OCI-LY1 (cell line): ENCODE measurements around the gene RALGPS2.

Experiments
- H2AFZ ChIP-seq: fragments of 200-600 bp; sonication (generic), shearing (Covaris generic); 2 replicates; pipeline ENCODE4 v1.6.0; 2014; ENCODE audit warnings: antibody characterized with exemption, mild to moderate bottlenecking, low read length
- H3F3A ChIP-seq: fragments of 200-600 bp; sonication (generic), shearing (Covaris generic); 2 replicates; pipeline ENCODE4 v1.6.0; 2014; ENCODE audit warnings: mild to moderate bottlenecking, antibody characterized with exemption, low read length, moderate library complexity; ENCODE audit not compliant: insufficient read depth
- H3K27ac ChIP-seq: fragments of 200-600 bp; sonication (generic); 2 replicates; pipeline ENCODE4 v1.5.1; 2014; ENCODE audit warnings: low read length, mixed run types, mild to moderate bottlenecking, low read depth; ENCODE audit not compliant: poor library complexity, severe bottlenecking
- H3K27me3 ChIP-seq: fragments of 200-600 bp; sonication (generic); 2 replicates; pipeline ENCODE4 v1.6.0; 2014; ENCODE audit warnings: antibody characterized with exemption, mild to moderate bottlenecking, low read length, moderate library complexity; ENCODE audit not compliant: insufficient read depth
- H3K36me3 ChIP-seq: fragments of 200-600 bp; sonication (generic); 2 replicates; pipeline ENCODE4 v1.6.1; 2014; ENCODE audit warnings: mild to moderate bottlenecking, antibody characterized with exemption, low read length, moderate library complexity, mixed read lengths; ENCODE audit not compliant: insufficient read depth
- H3K4me1 ChIP-seq: fragments of 200-600 bp; sonication (generic); 2 replicates; pipeline ENCODE4 v1.5.1; 2014; ENCODE audit warnings: mild to moderate bottlenecking, low read length, moderate library complexity; ENCODE audit not compliant: insufficient read depth, severe bottlenecking
- H3K4me2 ChIP-seq: fragments of 200-600 bp; sonication (generic), shearing (Covaris generic); 2 replicates; pipeline ENCODE4 v1.6.1; 2014; ENCODE audit warnings: low read length
- H3K4me3 ChIP-seq: fragments of 200-600 bp; sonication (generic); 2 replicates; pipeline ENCODE4 v1.5.1; 2014; ENCODE audit warnings: low read length, low read depth, mild to moderate bottlenecking, mixed read lengths; ENCODE audit not compliant: poor library complexity, severe bottlenecking
- H3K79me2 ChIP-seq: fragments of 200-600 bp; shearing (Covaris generic); 2 replicates; pipeline ENCODE4 v1.6.1; 2016; ENCODE audit warnings: mixed run types, low read length, mixed read lengths; ENCODE audit not compliant: insufficient read depth
- H3K9ac ChIP-seq: fragments of 200-600 bp; sonication (generic), shearing (Covaris generic); 2 replicates; pipeline ENCODE4 v1.6.1; 2014; ENCODE audit warnings: mild to moderate bottlenecking, low read length, mixed read lengths
- H3K9me2 ChIP-seq: fragments of 200-600 bp; sonication (generic), shearing (Covaris generic); 2 replicates; pipeline ENCODE4 v1.6.1; 2014; ENCODE audit warnings: low read depth, mild to moderate bottlenecking, low read length, mixed read lengths
- H3K9me3 ChIP-seq: fragments of 200-600 bp; shearing (Covaris generic); 2 replicates; pipeline ENCODE4 v1.6.1; 2014; ENCODE audit warnings: low read length, mixed read lengths
- H4K20me1 ChIP-seq: fragments of 200-600 bp; sonication (generic), shearing (Covaris generic); 2 replicates; pipeline ENCODE4 v1.6.0; 2016; ENCODE audit warnings: mild to moderate bottlenecking, low read length; ENCODE audit not compliant: insufficient read depth
- EZH2 ChIP-seq: fragments of 200-600 bp; sonication (generic), shearing (Covaris generic); IDR thresholded peaks from 2 replicates; pipeline ENCODE4 v1.8.0; 2017; ENCODE audit warnings: borderline replicate concordance, mixed run types, mild to moderate bottlenecking, antibody characterized with exemption, low read length, moderate library complexity, mixed read lengths
- TF ChIP-seq, protein P1 (sequence below): fragments of 200-600 bp; sonication (generic), shearing (Covaris generic); IDR thresholded peaks from 2 replicates; pipeline ENCODE4 v1.5.1; 2017; ENCODE audit warnings: mild to moderate bottlenecking, antibody characterized with exemption, low read length, moderate library complexity, mixed read lengths

The RALGPS2 gene

DNA sequence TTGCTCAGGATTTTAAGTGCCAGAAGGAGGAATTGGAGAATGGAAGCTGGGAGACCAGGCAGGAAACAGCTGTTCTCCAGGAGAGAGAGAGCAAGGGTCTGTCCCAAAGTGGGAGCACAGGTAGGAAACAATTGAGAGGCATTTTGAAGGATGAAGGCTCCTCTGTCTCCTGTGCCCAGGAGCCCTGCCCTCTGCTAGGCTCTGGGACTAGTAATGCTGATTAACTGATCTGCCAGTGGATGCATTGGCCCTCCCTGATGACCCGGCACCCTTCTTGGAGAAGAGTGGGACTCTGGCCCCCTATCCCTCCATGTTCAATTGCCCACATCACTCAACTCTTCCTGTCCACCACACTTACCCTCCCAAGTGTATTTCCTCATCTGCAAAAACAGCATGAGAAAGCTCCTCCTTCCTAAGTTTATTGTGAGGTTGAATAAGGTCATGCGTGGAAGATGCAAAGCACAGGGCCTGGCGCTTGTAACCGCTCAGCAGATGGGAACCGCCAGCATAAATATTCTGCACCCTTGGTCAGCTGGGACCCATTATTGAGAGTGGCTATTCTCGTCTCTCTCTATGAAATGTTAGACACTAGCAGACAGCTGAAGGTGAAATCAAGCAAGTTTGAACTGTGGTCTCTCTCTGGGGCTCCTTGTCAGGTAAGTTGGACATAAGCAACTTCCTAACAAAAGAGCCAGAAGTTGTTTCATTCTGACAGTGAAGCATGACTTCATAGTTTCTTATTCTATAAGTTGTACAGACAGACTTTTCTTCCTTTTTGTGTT lies 208.9 kb downstream of the RALGPS2 start:
- no peaks in the 10 kb centered on the region for H4K20me1 ChIP-seq
- no peaks in the 10 kb centered on the region for H3K9me2 ChIP-seq
- H3K36me3 ChIP-seq, result no peaks in the 10 kb centered on the region
- peaks cover 27% of the 10 kb centered on the region for H3K4me1 ChIP-seq
- no peak overlapping the region for H3K4me3 ChIP-seq
- no peak overlapping the region for H2AFZ ChIP-seq
- no peak overlapping the region for H3K27ac ChIP-seq
- TF ChIP-seq EZH2, result no peak
- TF ChIP-seq, protein P1, sequence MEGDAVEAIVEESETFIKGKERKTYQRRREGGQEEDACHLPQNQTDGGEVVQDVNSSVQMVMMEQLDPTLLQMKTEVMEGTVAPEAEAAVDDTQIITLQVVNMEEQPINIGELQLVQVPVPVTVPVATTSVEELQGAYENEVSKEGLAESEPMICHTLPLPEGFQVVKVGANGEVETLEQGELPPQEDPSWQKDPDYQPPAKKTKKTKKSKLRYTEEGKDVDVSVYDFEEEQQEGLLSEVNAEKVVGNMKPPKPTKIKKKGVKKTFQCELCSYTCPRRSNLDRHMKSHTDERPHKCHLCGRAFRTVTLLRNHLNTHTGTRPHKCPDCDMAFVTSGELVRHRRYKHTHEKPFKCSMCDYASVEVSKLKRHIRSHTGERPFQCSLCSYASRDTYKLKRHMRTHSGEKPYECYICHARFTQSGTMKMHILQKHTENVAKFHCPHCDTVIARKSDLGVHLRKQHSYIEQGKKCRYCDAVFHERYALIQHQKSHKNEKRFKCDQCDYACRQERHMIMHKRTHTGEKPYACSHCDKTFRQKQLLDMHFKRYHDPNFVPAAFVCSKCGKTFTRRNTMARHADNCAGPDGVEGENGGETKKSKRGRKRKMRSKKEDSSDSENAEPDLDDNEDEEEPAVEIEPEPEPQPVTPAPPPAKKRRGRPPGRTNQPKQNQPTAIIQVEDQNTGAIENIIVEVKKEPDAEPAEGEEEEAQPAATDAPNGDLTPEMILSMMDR, result no peak
- H3K4me2 ChIP-seq, result no peak overlapping the region
- H3K27me3 ChIP-seq, result 0 out of 2 replicates have a peak, but pooled peaks cover 5% of the 10 kb centered on the region
- no peaks in the 10 kb centered on the region for H3K79me2 ChIP-seq
- H3K9me3 ChIP-seq, result no peaks in the 10 kb centered on the region
- H3F3A ChIP-seq, result no peaks in the 10 kb centered on the region
- H3K9ac ChIP-seq, result no peak overlapping the region

DNA sequence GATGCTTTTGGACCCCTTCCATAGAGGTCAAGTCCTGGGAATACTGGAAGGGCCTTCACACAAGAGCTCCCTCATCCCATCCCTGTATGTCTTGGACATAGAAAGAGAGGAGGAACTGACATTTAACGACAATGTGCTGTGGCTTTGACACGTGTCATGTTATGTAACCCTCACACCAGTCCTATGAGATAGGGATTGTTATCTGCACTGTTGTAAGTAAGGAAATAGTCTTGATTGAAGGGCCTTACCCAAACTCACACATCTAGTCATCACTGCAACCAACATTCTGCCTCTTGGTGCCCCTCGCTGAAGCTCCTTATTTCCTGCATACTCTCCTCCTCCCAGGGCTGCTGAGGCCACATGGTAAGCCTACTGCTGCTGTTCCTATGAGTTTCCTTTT lies 209.5 kb downstream of the RALGPS2 start:
- H3K36me3 ChIP-seq, result no peaks in the 10 kb centered on the region
- no peak overlapping the region for H3K9ac ChIP-seq
- 0 out of 2 replicates have a peak, but pooled peaks cover 5% of the 10 kb centered on the region for H3K27me3 ChIP-seq
- TF ChIP-seq, protein P1, result no peak
- TF ChIP-seq EZH2, result no peak
- no peaks in the 10 kb centered on the region for H3F3A ChIP-seq
- H2AFZ ChIP-seq, result no peak overlapping the region
- no peaks in the 10 kb centered on the region for H3K9me3 ChIP-seq
- no peaks in the 10 kb centered on the region for H3K79me2 ChIP-seq
- peaks cover 23% of the 10 kb centered on the region for H3K4me1 ChIP-seq
- no peak overlapping the region for H3K4me3 ChIP-seq
- no peaks in the 10 kb centered on the region for H3K9me2 ChIP-seq
- no peak overlapping the region for H3K27ac ChIP-seq
- H3K4me2 ChIP-seq, result no peak overlapping the region
- no peaks in the 10 kb centered on the region for H4K20me1 ChIP-seq

DNA sequence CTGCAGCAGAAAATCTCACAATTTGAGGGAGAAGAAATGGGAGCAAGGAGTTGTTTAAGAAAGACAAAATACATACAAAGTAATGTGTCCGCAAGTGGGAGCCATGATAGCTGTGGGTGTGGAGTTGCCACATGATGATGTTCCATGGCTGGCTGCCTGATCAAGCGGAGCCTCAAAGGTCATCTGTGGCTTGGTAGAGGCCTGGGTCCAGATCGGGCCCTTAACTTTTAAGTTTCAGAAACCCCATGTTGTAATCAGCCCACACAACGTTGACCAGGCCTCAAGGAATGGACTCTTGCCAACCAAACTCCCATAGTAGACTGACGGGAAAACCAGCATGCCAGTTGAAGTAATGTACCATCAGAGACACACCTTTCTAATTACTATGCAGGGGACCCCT lies 210.6 kb downstream of the RALGPS2 start:
- Histone ChIP-seq H3K36me3 (no peaks in the 10 kb centered on the region), H3K27me3 (peaks cover 5% of the 10 kb centered on the region; the same call in 1 of the 2 replicates), H3K4me2 (no peak overlapping the region), H3K79me2 (no peaks in the 10 kb centered on the region), H3K9me3 (no peaks in the 10 kb centered on the region), H3K9me2 (no peaks in the 10 kb centered on the region), H3K9ac (no peak overlapping the region), H3F3A (no peaks in the 10 kb centered on the region), H3K4me3 (no peak overlapping the region), H2AFZ (no peak overlapping the region), H3K27ac (no peak overlapping the region), H4K20me1 (no peaks in the 10 kb centered on the region), H3K4me1 (peaks cover 23% of the 10 kb centered on the region)
- no peak for TF ChIP-seq EZH2
- TF ChIP-seq, protein P1, result no peak
